D341Med (cell line): ENCODE measurements around the gene AATF.
"Not testable (repeated sequence)": the region's sequence is repeated elsewhere in the genome, so short reads cannot be mapped to it uniquely, and the experiment has no call there.

Source experiments
- DNase-seq: peaks from one replicate; pipeline ENCODE4 v3.0.0; 2012; ENCODE audit warnings: low spot score

AATF gene

GRCh38 chr17:37047631-37048104 lies 98.9 kb downstream of the AATF start:
- DNase-seq: peak; percentile 90

DNA sequence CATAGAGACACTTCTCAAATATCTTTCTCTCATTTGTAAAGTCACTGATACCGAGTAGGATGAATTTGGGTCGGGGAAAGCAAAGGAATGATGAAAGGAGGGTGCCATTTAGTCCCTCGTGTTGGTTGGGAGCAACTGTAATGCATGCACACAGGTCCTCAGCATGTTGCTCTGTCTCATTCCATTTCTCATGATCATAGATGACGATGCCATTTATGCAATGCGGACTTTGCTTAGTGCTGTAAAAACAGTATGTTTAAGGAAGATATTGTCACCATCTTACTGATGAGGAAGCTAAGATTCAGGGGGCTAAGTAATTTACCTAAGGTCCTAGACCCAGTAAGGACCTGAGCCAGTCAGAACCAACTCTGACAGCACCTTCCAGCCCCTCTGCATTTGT lies 100.1 kb downstream of the AATF start:
- DNase-seq: no peak

DNA sequence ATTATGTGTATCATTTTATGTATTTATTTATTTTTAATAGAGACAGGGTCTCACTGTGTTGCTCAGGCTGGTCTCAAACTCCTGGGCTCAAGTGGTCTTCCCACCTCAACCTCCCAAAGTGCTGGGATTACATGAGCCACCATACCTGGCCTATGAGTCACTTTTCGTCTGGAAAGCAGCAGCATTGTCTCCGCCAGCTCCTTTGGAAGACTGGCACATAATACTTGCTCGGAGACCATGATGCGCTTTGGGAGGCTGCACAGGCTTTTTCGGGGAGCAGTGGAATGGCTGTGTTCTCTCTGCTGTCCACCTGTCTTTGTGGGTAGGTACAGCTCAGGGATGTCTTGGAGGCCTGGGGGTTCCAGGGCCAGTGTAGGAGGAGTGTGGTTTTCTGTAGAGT lies 102.2 kb downstream of the AATF start:
- no peak for DNase-seq

DNA sequence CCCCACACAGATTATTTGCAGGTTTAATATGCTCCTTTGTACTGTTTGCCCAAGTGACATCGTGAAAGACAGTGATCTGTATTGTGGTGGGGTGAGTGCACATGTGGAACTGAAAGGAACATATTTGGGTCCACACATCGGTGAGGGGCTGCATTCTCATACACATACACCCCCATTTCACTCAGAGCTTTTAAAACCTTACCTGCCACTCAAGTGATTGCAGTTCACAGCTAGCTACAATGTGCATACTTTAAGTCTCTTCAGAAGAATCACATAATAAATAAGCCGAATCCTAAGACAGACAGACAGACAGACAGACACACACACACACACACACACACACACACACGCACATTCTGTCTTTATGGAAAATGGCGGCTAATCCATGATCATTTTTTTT lies 102.6 kb downstream of the AATF start:
- DNase-seq: no peak

GRCh38 chr17:37051833-37052232 lies 103.1 kb downstream of the AATF start:
- DNase-seq: no peak

DNA sequence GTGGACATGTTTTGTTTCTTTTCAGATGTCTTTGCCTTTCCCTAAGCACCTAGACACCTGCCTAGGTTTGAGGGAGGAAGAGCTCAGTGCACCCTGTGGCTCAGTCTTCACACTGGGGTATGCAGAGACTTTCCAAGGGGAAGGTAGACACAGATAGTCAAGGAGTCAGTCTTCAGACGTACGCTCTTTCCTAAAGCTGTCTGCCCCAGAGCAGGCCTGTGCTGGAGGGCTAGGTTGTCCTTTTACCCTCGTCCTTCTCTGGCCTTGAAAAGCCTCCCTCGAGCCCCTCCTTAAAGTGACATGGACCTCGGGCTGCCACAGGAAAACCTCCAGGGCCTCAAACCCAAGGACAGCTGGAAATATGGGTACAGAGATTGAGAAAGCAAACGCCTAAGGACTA lies 103.7 kb downstream of the AATF start:
- no peak for DNase-seq

- DNase-seq: no peak
Observed at GRCh38 chr17:37054894-37055293, 106.1 kb downstream of the AATF start.

DNA sequence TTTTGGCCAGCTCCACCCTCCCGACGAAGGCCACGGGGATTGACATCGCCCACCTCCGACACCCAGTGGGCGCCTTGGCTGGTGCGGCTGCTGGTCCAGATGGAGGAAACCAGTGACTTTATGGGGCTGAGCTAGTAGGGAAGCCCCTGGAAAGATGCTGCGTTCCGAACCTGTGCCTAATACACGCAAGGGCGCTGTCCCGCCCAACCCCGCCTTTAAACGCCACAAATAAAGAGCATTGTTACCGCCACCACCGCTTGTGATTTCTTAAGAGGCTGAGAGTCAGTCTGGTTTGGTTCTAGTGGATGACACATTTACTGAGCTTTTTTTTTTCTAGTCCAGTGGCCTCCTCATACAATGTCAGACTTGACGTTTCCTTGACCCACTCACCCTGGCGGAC lies 107.9 kb downstream of the AATF start:
- peak; percentile 29 for DNase-seq

GRCh38 chr17:37059493-37059892 lies 110.7 kb downstream of the AATF start:
- no peak for DNase-seq

GRCh38 chr17:37060094-37060493 lies 111.3 kb downstream of the AATF start:
- no peak for DNase-seq

- no peak for DNase-seq
Observed at GRCh38 chr17:37060928-37061327, 112.2 kb downstream of the AATF start.

GRCh38 chr17:37062021-37062420 lies 113.3 kb downstream of the AATF start:
- DNase-seq: peak; percentile 85

DNA sequence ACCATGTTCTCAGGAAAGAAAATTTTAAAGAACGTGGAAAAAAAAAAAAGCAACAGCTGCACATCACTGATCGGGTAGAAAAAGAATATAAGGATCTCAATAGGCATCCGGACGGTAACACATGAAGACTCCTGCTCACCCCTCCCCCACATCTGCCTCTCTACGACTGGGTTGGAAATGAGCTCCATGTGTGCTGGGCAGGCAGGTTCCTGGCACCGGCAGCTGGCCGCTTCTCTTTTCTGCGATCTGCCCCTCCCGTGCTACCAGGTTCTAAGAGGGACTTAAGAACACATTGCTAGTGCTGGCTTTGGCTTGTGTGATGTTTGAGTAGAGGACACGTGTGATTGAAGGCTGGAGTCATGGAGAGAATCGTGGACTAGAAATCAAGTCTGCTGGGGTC lies 115.5 kb downstream of the AATF start:
- DNase-seq: no peak

DNA sequence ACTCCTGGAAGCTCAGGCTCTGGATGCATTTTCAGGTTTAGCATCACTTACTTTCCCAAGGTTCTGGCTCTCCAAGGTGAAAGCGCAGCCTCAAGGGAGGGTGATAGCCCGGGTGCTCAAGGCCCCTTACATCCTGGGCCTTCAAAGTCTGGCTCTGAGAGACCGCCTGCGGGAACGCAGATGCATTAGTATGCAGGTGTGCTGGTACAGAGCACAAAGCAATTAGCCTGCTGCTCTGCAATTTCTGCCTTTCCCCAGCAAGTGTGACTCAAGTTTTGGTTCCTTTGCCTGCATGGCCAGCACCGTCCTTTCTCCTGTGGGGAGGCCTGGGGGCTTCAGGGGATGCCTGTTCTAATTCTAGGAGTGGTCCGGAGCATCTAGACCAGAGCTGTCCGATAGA lies 116.2 kb downstream of the AATF start:
- DNase-seq: no peak

GRCh38 chr17:37065486-37066321 lies 117.0 kb downstream of the AATF start:
- DNase-seq: no peak

DNA sequence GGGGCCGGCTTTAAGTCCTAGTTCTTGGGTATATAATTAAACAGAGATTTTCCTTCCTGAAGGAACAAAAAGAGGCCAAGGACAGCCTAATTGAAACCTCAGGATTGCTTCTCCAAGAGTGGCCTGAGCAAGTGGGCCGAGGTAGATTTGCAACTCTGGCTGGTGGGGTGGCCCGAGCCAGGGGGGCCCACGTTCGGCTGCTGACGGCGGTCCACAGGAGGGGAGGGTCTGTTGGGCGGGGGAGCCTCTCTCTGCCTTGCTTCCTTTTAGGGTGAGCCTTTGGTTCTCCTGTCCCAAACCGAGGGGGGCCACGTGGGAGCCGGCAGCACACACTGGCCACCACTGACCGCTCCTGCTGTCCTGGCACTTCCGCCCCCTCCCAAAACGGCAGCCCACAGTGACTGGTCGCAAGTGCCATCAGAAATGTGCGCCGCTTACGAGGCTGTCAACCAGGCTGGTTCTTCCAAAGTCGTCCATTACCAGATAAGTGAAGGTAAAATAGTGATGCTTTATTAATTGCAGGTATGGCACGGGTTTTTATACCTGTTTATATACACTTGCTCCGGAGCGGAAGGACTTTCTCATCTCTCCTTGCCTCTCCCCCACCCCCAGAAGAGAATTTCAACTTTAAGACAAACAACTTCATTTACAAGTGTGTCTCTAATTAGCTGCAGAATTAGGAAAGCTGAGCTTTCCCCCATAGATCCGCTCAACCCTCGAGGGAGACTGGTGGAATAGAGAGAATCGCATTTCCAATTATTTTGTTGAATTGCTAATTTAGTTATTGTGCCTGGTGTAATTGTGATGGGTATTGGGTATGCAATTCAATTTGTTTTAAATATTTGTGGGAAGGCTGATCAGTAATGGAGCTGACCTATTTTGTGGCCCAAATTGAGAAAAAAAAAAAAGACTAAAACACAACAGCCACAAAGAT lies 117.8 kb downstream of the AATF start:
- DNase-seq: no peak

DNA sequence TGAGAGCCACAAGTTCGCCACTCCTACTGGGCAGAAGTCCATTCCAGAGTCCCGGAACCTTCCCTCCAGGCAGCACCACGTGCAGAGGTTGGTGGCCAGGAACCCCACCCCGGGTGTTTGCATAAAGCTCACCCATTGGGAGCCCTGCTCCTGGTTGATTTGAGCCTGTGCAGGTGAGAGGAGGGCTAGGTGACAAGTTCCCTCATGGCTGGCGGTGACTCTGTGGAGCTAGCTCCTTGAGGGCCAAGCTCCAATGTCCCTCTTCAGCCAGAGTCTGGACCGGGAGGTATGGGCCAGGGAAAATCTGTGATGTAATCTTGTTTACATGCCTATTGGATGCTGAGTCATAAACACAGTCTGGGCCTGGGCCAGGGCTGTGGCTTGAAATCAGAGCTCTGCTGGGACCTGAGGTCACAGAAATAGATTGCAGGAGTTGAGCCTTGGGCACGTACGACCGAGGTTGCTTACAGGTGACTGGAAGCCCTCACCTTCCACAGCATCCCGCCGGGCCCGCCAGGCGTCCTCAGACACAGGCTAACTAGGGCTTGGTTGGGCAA lies 118.9 kb downstream of the AATF start:
- no peak for DNase-seq

DNA sequence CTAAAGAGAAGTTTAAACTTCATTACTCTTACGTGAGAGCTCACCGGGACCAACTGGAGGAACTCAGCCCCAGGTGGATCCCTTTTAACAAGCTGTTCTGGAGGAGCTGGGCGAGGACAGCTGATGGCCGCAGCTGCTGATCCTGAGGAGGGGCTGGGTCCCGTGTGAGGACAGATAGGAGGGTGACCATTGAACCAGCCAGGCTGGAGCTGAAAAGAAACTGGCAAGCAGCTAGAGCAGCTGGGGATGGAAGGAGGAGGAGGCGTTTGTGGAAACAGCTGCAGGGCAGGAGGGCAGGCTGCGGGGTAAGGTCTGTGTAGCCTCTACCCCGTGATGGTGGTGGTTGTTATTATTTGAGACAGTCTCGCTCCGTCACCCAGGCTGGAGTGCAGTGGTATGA lies 119.5 kb downstream of the AATF start:
- DNase-seq: no peak

- no peak for DNase-seq
Observed at GRCh38 chr17:37069087-37069486, 120.3 kb downstream of the AATF start.

DNA sequence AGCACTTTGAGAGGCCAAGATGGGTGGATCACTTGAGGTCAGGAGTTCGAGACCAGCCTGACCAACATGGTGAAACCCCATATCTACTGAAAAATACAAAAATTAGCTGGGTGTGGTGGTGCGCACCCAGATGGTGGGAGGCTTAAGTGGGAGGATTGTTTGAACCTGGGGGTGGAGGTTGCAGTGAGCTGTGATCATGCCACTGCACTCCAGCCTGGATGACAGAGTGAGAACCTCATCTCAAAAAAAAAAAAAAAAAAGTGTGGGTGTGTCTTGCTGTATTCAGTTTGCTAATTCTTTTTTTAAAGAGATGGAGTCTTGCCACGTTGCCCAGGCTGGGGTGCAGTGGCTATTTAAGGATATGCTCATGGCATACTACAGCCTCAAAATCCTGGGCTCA lies 124.7 kb downstream of the AATF start:
- not testable (repeated sequence) for DNase-seq

GRCh38 chr17:37079065-37079708 lies 130.4 kb downstream of the AATF start:
- DNase-seq: no peak

DNA sequence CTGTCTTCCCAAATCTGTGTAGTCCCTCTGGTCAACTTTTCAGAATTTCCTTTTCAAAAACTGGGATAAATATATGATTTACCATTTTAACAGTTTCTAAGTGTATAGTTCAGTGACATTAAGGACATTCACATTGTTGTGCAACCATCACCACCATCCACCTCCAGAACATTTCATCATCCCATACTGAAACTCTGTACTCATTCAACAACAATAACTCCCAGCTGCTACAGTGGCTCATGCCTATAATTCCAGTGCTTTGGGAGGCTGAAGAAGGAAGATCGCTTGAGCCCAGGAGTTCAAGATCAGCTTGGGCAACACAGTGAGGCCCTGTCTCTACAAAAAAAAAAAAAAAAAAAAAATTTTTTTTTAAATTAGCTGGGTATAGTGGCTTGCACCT lies 131.0 kb downstream of the AATF start:
- DNase-seq: no peak
